HG03521 (cell line): Measurements from ENCODE around the gene MALRD1.
"Not testable (repeated sequence)": the region's sequence is repeated elsewhere in the genome, so short reads cannot be mapped to it uniquely, and the experiment has no call there.

Source experiments
- ATAC-seq: cut with Tn5 transposase; IDR thresholded peaks from one replicate; pipeline ENCODE4 v1.9.1; 2021; ENCODE audit warnings: mild to moderate bottlenecking, moderate library complexity; ENCODE audit not compliant: unreplicated experiment

The MALRD1 gene

DNA sequence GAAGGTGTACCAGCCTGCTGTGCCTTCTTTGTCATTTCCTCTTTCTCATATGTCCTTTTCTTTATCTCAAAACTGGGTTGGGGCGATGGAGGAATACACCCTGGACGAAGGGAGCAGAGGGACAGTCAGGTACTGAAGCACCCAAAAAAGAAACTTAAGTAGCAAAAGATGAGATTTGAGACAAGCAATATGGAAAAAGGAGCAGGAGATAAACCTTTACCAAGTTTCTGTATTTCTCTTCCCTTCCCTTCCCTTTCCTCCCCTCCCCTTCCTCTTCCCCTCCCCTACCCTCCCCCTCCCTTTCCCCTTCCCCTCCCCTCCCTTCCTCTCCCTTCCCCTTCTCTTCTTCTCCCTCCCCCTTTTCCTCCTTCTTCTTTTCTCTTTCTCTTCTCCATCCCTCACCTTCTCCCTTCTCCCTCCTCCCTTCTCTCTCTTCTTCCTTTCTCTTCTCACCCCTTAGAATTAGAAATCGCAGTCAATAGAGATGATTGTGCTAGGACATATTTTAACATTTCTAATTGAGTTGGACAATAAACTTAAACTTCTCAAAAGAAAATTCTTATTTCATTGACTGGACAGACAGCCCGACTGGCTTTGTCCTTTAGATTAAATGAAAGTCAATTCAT, 652.9 kb downstream of the MALRD1 start:
- ATAC-seq, result no peak

DNA sequence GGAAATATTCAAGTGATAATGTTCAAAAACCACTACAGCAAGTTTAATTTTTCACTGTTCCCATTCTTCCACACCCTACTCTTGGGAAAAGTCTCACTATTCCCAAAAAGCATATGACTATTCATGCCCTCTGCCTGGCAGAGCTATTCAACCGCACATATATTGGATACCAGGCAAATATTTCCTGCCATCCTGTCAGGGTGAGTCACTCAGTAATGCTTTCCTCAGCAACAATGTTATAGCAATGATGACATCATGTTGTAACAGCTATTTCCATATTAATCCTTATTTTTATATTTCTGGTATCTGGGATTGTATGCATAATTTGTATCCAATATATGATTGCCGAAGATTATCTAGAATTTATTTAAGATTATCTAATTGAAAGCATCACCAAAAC, 653.6 kb downstream of the MALRD1 start:
- ATAC-seq, result no peak

- no peak for ATAC-seq
Observed at GRCh38 chr10:19704544-19704943, 655.9 kb downstream of the MALRD1 start.

DNA sequence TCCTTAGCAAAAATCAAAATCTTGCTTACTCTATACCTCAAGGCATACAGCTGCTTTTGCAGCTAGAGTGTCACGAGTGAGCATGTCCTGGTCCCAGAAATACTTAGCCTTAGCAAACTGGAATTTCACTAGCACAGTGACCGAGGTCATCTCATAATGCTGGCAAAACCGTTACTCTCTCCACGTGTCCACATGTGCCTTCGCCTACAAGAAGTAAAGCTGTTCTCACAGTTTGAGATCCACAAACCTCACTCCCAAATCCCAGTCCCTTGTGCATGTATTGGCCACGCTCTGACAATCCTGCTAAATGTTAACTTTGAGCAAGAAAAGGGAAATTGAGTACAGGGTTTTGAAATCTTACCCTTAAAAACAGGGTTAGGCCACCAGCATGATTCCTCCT, 656.6 kb downstream of the MALRD1 start:
- no peak for ATAC-seq

- no peak for ATAC-seq
Observed at GRCh38 chr10:19706904-19707303, 658.3 kb downstream of the MALRD1 start.

- no peak for ATAC-seq
Observed at GRCh38 chr10:19707376-19707775, 658.8 kb downstream of the MALRD1 start.

- no peak for ATAC-seq
Observed at GRCh38 chr10:19708031-19708430, 659.4 kb downstream of the MALRD1 start.

- ATAC-seq, result no peak
Observed at GRCh38 chr10:19710600-19710999, 662.0 kb downstream of the MALRD1 start.

DNA sequence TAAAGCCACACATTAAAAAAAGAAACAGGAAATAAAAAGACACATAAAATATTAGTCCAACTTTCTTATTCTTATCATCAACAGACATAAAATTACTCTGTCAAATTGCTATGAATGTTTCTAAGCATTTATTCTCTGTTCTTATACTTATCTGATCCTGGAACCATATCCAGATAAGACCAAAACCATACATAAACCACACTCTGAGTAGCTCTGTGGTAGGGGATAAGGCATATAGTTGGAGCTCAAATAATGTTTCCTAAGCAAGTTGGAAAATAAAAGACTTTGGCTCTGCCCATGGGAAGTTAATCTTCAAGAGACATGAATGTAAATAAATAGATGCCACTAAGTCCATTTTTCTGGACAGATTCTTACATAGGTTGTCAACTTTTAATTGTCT, 664.6 kb downstream of the MALRD1 start:
- ATAC-seq, result no peak

DNA sequence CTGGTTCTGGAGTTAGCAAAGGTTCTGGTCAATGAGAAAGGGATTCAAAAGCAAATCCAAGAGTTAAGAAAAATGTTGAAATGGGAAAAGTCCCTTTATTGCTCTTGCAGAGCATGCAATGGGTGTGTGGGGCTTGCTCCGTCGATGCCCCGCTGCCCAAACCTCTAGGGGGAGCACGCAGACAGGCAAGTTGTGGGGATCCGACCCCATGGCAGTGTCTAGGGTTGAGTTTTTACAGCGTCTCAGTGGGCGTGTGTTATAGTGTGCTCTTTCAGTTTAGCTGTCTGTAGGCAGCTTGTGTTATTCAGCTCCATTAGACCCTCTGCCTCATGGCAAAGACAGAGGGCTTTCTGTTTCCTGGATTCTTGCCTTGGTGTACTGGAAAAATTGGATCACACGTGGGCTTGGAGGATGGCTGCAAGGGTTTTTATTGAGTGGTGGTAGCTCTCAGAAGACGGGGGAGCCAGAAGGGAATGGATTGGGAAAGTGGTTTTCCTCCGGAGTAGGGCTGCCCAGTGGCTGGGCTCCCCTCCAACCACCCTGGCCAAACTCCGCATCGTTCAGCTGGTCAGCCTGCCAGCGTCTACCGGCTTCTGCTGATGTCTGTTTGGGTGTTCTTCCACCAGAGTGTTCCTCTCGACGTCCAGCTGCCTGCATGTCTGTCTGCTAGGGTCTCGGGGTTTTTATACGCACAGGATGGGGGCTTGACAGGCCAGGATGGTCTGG, 665.4 kb downstream of the MALRD1 start:
- ATAC-seq, result no peak

DNA sequence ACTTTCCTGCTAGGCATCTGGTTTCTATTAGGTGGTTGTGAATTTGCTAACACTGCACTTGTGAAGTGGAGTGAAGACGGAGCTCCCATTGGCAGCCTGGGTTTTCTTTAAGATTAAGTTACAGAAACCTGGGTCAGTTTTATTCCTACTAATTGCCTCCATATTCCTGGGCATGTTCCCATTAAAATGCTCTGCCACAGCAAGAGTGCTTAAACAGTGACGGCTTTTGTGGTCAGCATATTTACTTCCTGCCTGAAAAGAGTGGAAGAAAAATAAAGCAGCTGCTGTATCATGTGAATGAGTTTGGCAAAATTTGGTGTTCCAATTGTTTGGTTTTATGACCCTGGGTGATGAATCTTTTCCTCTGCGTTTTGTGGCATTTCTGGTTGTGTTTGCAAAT, 670.7 kb downstream of the MALRD1 start:
- no peak for ATAC-seq

- no peak for ATAC-seq
Observed at GRCh38 chr10:19724287-19724686, 675.7 kb downstream of the MALRD1 start.

- no peak for ATAC-seq
Observed at GRCh38 chr10:19728376-19728775, 679.8 kb downstream of the MALRD1 start.

DNA sequence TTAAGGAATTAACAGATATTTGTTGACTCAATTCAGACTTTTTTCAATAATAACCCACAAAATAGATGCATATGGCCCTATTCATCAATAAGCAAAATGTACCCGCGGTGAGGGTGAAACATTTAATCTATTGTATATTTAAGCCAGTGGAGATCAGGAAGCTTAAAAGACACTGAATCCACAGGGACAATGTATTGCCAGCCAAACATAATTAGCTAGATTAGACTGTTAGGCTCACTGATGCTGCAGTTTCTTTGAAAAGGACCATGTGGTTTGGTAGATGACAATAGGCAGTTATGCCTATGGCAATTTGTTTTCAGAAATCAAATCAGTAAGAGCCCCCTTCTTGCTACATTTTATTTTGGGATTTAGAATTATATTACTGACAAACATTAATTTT, 680.4 kb downstream of the MALRD1 start:
- no peak for ATAC-seq

- ATAC-seq, result no peak
Observed at GRCh38 chr10:19730167-19730906, 681.7 kb downstream of the MALRD1 start.

DNA sequence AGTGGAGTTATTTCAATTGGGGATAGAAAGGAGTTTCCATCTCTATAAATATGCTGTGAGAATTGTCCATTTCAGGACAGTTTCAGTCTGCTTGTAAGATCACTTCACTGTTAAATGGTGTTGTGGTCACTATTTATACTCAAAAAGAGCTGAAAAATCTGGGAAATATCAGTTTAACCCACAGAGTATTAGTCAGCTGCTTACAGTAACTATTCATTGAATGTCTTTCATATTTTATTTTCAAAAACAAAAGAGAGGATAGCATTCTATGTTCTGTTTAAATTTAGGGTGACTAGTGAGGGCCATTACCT, 682.3 kb downstream of the MALRD1 start:
- no peak for ATAC-seq

- no peak for ATAC-seq
Observed at GRCh38 chr10:19731560-19731959, 683.0 kb downstream of the MALRD1 start.

DNA sequence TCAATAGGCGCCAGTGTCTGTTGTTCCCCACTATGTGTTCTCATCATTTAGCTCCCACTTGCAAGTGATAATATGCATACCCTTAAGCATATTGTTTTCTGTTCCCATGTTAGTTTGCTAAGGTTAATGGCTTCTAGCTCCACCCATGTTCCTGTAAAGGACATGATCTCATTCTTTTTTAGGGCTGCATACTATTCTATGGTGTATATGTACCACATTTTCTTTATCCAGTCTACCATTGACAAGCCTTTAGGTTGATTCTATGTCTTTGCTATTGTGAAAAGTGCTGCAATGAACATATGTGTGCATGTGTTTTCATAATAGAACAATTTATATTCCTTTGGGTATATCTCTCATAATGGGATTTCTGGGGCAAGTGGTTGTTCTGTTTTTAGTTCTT, 689.8 kb downstream of the MALRD1 start:
- ATAC-seq, result no peak

DNA sequence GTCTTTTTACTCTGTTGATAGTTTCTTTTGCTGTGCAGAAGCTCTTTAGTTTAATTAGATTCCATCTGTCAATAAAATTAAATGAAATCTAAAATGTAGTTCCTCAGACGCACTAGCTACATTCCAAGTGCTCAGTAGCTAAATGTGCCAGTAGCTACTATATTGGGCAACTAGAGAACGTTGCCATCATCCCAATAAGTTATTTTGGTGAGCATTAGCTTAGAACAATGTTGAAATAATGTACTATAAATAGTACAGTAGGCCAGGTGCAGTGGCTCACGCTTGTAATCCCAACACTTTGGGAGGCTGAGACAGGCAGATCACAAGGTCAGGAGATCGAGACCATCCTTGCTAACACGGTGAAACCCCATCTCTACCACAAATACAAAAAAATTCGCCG, 690.6 kb downstream of the MALRD1 start:
- ATAC-seq, result not testable (repeated sequence)

GRCh38 chr10:19742144-19742543, 693.5 kb downstream of the MALRD1 start:
- ATAC-seq, result not testable (repeated sequence)

DNA sequence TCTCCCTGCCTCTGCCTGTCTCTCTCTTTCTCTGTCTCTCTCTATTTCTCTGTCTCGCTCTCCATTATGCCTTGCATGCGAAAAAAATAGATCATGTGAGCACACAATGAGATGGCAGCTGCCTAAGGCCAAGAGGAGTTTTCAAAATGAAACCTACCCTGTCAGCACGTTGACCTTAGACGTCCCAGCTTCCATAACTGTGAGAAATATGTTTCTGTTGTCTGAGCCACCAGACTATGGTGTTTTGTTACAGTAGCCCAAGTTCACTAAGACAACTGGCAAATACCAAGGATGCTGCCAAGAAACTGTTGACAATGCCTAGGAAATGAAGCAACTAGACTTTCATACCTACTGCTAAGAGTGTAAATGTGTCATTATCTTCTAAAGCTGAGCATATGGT, 697.1 kb downstream of the MALRD1 start:
- ATAC-seq, result no peak

- ATAC-seq, result no peak
Observed at GRCh38 chr10:19749185-19749729, 700.7 kb downstream of the MALRD1 start.
